H1 (cell line): ENCODE data around the gene RALGAPA1. TPM values are rescaled to one million over a fixed set of nuclear protein-coding genes. Genes with fewer than 3 reads are reported as not detected.

Experiments
- USF2 ChIP-seq: IDR thresholded peaks from 2 replicates; pipeline ENCODE4 v1.6.1; 2011; ENCODE audit warnings: low read length, improper control_type of control experiment
- polyA plus RNA-seq, 7 experiments: library from polyadenylated mRNA; depleted of rRNA in 3 of 7; stranded (reverse) in 5 of 7; unstranded in 2 of 7; fragments of >200 nt in 5 of 7; fragments of 200-250 nt in 2 of 7; gene quantifications; 1 replicate in 5 of 7; 2 replicates in 1 of 7; 4 replicates in 1 of 7; pipeline versions ENCODE4 v1.2.1 to v1.2.3, GENCODE V29; 2011 to 2013; ENCODE audit warnings: missing spikeins in 2 of 7, mixed read lengths in 2 of 7
- total RNA-seq: library from RNA; stranded (reverse); fragmentation: NEBNext Ultra II Directional; extraction: Animal tissue kit (Norgen Biotek cat#: 25700); gene quantifications from 2 replicates; pipeline ENCODE4 v1.2.1, GENCODE V29; 2021
- TF ChIP-seq, protein P1 (sequence below): fragments of 300-600 bp; sonication (generic); IDR thresholded peaks from 2 replicates; pipeline ENCODE4 v1.7.1; 2012; ENCODE audit warnings: low read length, moderate library complexity, mild to moderate bottlenecking, inconsistent platforms; ENCODE audit not compliant: insufficient replicate concordance

RALGAPA1 gene
- total and polyA plus RNA-seq, 2 of the 8 experiments (the other 6 are each of a cell fraction or from before 2014, with no cell fraction given), result 4.2 to 26.7 TPM

GRCh38 chr14:35847636-35848035 lies 38.5 kb upstream of the RALGAPA1 start (continued):
- TF ChIP-seq, protein P1, sequence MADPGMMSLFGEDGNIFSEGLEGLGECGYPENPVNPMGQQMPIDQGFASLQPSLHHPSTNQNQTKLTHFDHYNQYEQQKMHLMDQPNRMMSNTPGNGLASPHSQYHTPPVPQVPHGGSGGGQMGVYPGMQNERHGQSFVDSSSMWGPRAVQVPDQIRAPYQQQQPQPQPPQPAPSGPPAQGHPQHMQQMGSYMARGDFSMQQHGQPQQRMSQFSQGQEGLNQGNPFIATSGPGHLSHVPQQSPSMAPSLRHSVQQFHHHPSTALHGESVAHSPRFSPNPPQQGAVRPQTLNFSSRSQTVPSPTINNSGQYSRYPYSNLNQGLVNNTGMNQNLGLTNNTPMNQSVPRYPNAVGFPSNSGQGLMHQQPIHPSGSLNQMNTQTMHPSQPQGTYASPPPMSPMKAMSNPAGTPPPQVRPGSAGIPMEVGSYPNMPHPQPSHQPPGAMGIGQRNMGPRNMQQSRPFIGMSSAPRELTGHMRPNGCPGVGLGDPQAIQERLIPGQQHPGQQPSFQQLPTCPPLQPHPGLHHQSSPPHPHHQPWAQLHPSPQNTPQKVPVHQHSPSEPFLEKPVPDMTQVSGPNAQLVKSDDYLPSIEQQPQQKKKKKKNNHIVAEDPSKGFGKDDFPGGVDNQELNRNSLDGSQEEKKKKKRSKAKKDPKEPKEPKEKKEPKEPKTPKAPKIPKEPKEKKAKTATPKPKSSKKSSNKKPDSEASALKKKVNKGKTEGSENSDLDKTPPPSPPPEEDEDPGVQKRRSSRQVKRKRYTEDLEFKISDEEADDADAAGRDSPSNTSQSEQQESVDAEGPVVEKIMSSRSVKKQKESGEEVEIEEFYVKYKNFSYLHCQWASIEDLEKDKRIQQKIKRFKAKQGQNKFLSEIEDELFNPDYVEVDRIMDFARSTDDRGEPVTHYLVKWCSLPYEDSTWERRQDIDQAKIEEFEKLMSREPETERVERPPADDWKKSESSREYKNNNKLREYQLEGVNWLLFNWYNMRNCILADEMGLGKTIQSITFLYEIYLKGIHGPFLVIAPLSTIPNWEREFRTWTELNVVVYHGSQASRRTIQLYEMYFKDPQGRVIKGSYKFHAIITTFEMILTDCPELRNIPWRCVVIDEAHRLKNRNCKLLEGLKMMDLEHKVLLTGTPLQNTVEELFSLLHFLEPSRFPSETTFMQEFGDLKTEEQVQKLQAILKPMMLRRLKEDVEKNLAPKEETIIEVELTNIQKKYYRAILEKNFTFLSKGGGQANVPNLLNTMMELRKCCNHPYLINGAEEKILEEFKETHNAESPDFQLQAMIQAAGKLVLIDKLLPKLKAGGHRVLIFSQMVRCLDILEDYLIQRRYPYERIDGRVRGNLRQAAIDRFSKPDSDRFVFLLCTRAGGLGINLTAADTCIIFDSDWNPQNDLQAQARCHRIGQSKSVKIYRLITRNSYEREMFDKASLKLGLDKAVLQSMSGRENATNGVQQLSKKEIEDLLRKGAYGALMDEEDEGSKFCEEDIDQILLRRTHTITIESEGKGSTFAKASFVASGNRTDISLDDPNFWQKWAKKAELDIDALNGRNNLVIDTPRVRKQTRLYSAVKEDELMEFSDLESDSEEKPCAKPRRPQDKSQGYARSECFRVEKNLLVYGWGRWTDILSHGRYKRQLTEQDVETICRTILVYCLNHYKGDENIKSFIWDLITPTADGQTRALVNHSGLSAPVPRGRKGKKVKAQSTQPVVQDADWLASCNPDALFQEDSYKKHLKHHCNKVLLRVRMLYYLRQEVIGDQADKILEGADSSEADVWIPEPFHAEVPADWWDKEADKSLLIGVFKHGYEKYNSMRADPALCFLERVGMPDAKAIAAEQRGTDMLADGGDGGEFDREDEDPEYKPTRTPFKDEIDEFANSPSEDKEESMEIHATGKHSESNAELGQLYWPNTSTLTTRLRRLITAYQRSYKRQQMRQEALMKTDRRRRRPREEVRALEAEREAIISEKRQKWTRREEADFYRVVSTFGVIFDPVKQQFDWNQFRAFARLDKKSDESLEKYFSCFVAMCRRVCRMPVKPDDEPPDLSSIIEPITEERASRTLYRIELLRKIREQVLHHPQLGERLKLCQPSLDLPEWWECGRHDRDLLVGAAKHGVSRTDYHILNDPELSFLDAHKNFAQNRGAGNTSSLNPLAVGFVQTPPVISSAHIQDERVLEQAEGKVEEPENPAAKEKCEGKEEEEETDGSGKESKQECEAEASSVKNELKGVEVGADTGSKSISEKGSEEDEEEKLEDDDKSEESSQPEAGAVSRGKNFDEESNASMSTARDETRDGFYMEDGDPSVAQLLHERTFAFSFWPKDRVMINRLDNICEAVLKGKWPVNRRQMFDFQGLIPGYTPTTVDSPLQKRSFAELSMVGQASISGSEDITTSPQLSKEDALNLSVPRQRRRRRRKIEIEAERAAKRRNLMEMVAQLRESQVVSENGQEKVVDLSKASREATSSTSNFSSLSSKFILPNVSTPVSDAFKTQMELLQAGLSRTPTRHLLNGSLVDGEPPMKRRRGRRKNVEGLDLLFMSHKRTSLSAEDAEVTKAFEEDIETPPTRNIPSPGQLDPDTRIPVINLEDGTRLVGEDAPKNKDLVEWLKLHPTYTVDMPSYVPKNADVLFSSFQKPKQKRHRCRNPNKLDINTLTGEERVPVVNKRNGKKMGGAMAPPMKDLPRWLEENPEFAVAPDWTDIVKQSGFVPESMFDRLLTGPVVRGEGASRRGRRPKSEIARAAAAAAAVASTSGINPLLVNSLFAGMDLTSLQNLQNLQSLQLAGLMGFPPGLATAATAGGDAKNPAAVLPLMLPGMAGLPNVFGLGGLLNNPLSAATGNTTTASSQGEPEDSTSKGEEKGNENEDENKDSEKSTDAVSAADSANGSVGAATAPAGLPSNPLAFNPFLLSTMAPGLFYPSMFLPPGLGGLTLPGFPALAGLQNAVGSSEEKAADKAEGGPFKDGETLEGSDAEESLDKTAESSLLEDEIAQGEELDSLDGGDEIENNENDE, result no peak
- TF ChIP-seq USF2, result no peak
